H1 (cell line): ENCODE measurements around the gene GNB1. TPM values are rescaled to one million over a fixed set of nuclear protein-coding genes. Genes with fewer than 3 reads are reported as not detected.

Experiments used
- CTCF ChIA-PET: fragments of 300-600 bp; sonication (Branson Sonifier 250); formaldehyde crosslinking; loops from one replicate; lab custom pipeline; 2021; ENCODE audit not compliant: partially characterized antibody; lab: Charles Lee
- POLR2A ChIA-PET: fragments of 300-600 bp; sonication (Branson Sonifier 250); formaldehyde crosslinking; loops from one replicate; lab custom pipeline; 2021; ENCODE audit warnings: inconsistent platforms; ENCODE audit not compliant: partially characterized antibody; lab: Charles Lee
- DNase-seq, 2 experiments: peaks; one replicate each; pipeline versions ENCODE4 v3.0.0 to v3.0.0-alpha.2; 2010 to 2022; ENCODE audit warnings: low spot score in 2 of 2, low read depth in 1 of 2, mixed read lengths in 1 of 2
- FAIRE-seq: peaks from 2 replicates; lab custom pipeline; 2011; peaks lifted over from hg19 to GRCh38; lab: Jason Lieb, UNC
- H2AFZ ChIP-seq: 2 replicates; pipeline ENCODE4 v1.8.1; 2012; ENCODE audit warnings: low read length, inconsistent platforms
- H2AK5ac ChIP-seq: 2 replicates; pipeline ENCODE4 v1.6.1; 2013; ENCODE audit warnings: low read depth, low read length
- H2BK120ac ChIP-seq: replicated peaks from 2 replicates; pipeline ENCODE3; 2013; ENCODE audit warnings: low read depth, low read length, inconsistent platforms
- H2BK12ac ChIP-seq: 2 replicates; pipeline ENCODE4 v1.6.1; 2013; ENCODE audit warnings: low read depth, low read length
- H2BK15ac ChIP-seq: 2 replicates; pipeline ENCODE4 v1.6.1; 2013; ENCODE audit warnings: low read length
- H2BK20ac ChIP-seq: 2 replicates; pipeline ENCODE4 v1.6.1; 2013; ENCODE audit warnings: low read length
- H2BK5ac ChIP-seq: 2 replicates; pipeline ENCODE4 v1.6.1; 2013; ENCODE audit warnings: low read depth, low read length
- H3K14ac ChIP-seq: 2 replicates; pipeline ENCODE4 v1.6.1; 2013; ENCODE audit warnings: inconsistent platforms; ENCODE audit not compliant: insufficient read length
- H3K18ac ChIP-seq: 2 replicates; pipeline ENCODE4 v1.6.1; 2013; ENCODE audit warnings: low read length; ENCODE audit errors: extremely low read depth
- H3K23ac ChIP-seq: 2 replicates; pipeline ENCODE4 v1.6.1; 2013; ENCODE audit warnings: inconsistent platforms; ENCODE audit not compliant: insufficient read length
- H3K23me2 ChIP-seq: 2 replicates; pipeline ENCODE4 v1.6.1; 2013; ENCODE audit warnings: low read depth, low read length
- H3K27ac ChIP-seq: 2 replicates; pipeline ENCODE4 v1.6.1; 2011; ENCODE audit warnings: low read depth, low read length, inconsistent platforms
- H3K27me3 ChIP-seq, 4 experiments: replicated peaks in 1 of 4; 1 replicate in 1 of 4; 2 replicates in 3 of 4; pipeline versions ENCODE4 v1.6.1 to v1.8.1; 2011 to 2013; ENCODE audit warnings: low read length in 3 of 4, mild to moderate bottlenecking in 3 of 4, inconsistent platforms in 2 of 4, mixed read lengths in 2 of 4, moderate library complexity in 1 of 4; ENCODE audit not compliant: control insufficient read depth in 3 of 4, insufficient read depth in 3 of 4; ENCODE audit errors: extremely low read depth in 1 of 4
- H3K36me3 ChIP-seq, 4 experiments: 2 replicates each; pipeline versions ENCODE4 v1.6.1 to v1.8.1; 2011 to 2013; ENCODE audit warnings: mild to moderate bottlenecking in 4 of 4, low read length in 3 of 4, moderate library complexity in 2 of 4, control low read depth in 1 of 4, inconsistent platforms in 1 of 4; ENCODE audit not compliant: insufficient read depth in 4 of 4, control insufficient read depth in 2 of 4
- H3K4ac ChIP-seq: replicated peaks from 2 replicates; pipeline ENCODE3; 2013; ENCODE audit warnings: low read length, low read depth, mixed read lengths, inconsistent platforms; ENCODE audit not compliant: insufficient read length
- H3K4me1 ChIP-seq, 4 experiments: replicated peaks in 1 of 4; 1 replicate in 1 of 4; 2 replicates in 3 of 4; pipeline versions ENCODE4 v1.6.1 to v1.8.1; 2011 to 2013; ENCODE audit warnings: low read length in 3 of 4, inconsistent platforms in 2 of 4, mixed read lengths in 1 of 4; ENCODE audit not compliant: insufficient read depth in 4 of 4, control insufficient read depth in 3 of 4
- H3K4me2 ChIP-seq, 2 experiments: 2 replicates each; pipeline versions ENCODE4 v1.6.1 to v1.8.1; 2011 to 2013; ENCODE audit warnings: low read depth in 2 of 2, low read length in 2 of 2, control low read depth in 1 of 2, inconsistent platforms in 1 of 2, mild to moderate bottlenecking in 1 of 2; ENCODE audit not compliant: insufficient read depth in 1 of 2
- H3K4me3 ChIP-seq, 4 experiments: fragments of 200-600, 300-600 bp in 1 of 4; sonication (generic), shearing (Covaris generic), sonication (Bioruptor Twin) in 1 of 4; 2 replicates each; pipeline versions ENCODE4 v1.5.1 to v1.8.1; 2011 to 2016; ENCODE audit warnings: low read length in 4 of 4, low read depth in 3 of 4, control low read depth in 2 of 4, inconsistent platforms in 2 of 4, mild to moderate bottlenecking in 2 of 4, mixed read lengths in 1 of 4, moderate library complexity in 1 of 4; ENCODE audit not compliant: insufficient read depth in 2 of 4; ENCODE audit errors: extremely low read depth in 1 of 4
- H3K56ac ChIP-seq: replicated peaks from 2 replicates; pipeline ENCODE3; 2013; ENCODE audit warnings: low read depth, mild to moderate bottlenecking, mixed read lengths, low read length, inconsistent platforms; ENCODE audit not compliant: insufficient read length
- H3K79me1 ChIP-seq: 2 replicates; pipeline ENCODE4 v1.6.1; 2013; ENCODE audit warnings: low read depth, low read length, control low read depth
- H3K79me2 ChIP-seq, 2 experiments: 2 replicates each; pipeline versions ENCODE4 v1.6.1 to v1.8.1; 2012 to 2013; ENCODE audit warnings: low read length in 2 of 2, mild to moderate bottlenecking in 2 of 2, inconsistent platforms in 1 of 2; ENCODE audit not compliant: insufficient read depth in 2 of 2, control insufficient read depth in 1 of 2
- H3K9ac ChIP-seq, 4 experiments: replicated peaks in 1 of 4; 1 replicate in 1 of 4; 2 replicates in 3 of 4; pipeline versions ENCODE4 v1.6.1 to v1.8.1; 2011 to 2013; ENCODE audit warnings: low read depth in 3 of 4, low read length in 3 of 4, control low read depth in 2 of 4, mild to moderate bottlenecking in 2 of 4, moderate library complexity in 2 of 4, inconsistent platforms in 1 of 4; ENCODE audit errors: extremely low read depth in 1 of 4
- H3K9me3 ChIP-seq, 2 experiments: 2 replicates each; pipeline versions ENCODE4 v1.6.1 to v1.8.1; 2012 to 2013; ENCODE audit warnings: mild to moderate bottlenecking in 2 of 2, moderate library complexity in 2 of 2, control low read depth in 1 of 2, inconsistent platforms in 1 of 2, low read depth in 1 of 2, low read length in 1 of 2, mixed read lengths in 1 of 2; ENCODE audit not compliant: insufficient read depth in 2 of 2
- H4K20me1 ChIP-seq, 2 experiments: replicated peaks in 1 of 2; 2 replicates each; pipeline versions ENCODE3 to v1.8.1; 2011 to 2013; ENCODE audit warnings: inconsistent platforms in 2 of 2, low read length in 2 of 2, mild to moderate bottlenecking in 1 of 2; ENCODE audit not compliant: insufficient read depth in 2 of 2, control insufficient read depth in 1 of 2
- H4K5ac ChIP-seq: 2 replicates; pipeline ENCODE4 v1.6.1; 2013; ENCODE audit warnings: low read length, low read depth, mixed read lengths, inconsistent platforms; ENCODE audit not compliant: insufficient read length
- H4K8ac ChIP-seq: 2 replicates; pipeline ENCODE4 v1.8.0; 2013; ENCODE audit warnings: mild to moderate bottlenecking, moderate library complexity, low read length, inconsistent platforms; ENCODE audit not compliant: insufficient read depth; ENCODE audit errors: extremely low read depth
- H4K91ac ChIP-seq: replicated peaks from 2 replicates; pipeline ENCODE3; 2013; ENCODE audit warnings: low read length, mixed read lengths, inconsistent platforms; ENCODE audit not compliant: insufficient read length
- ASH2L ChIP-seq: fragments of 200-600, 300-600 bp; sonication (generic); IDR thresholded peaks from one replicate; pipeline ENCODE4 v1.7.1; 2017; ENCODE audit warnings: low read length
- CBX5 ChIP-seq: fragments of 300-800, 300-1000 bp; sonication (generic); IDR thresholded peaks from 2 replicates; pipeline ENCODE4 v1.7.1; 2016; ENCODE audit warnings: antibody characterized with exemption, low read length, low read depth
- CEBPB ChIP-seq: IDR thresholded peaks from 2 replicates; pipeline ENCODE4 v1.6.1; 2012; ENCODE audit warnings: low read depth, low read length
- CHD2 ChIP-seq: IDR thresholded peaks from 2 replicates; pipeline ENCODE4 v1.6.1; 2012; ENCODE audit warnings: low read length, improper control_type of control experiment
- CTBP2 ChIP-seq: IDR thresholded peaks from 2 replicates; pipeline ENCODE4 v1.7.0; 2011; ENCODE audit warnings: borderline replicate concordance, mild to moderate bottlenecking, moderate library complexity, mixed read lengths, low read length; ENCODE audit not compliant: insufficient read depth, insufficient read length
- FOSL1 ChIP-seq: IDR thresholded peaks from 2 replicates; pipeline ENCODE4 v1.6.1; 2011; ENCODE audit warnings: mild to moderate bottlenecking, low read depth, low read length, moderate library complexity; ENCODE audit not compliant: insufficient read depth
- NANOG ChIP-seq: IDR thresholded peaks from 2 replicates; pipeline ENCODE4 v1.6.1; 2011; ENCODE audit warnings: low read length, low read depth, mild to moderate bottlenecking, inconsistent platforms; ENCODE audit not compliant: insufficient read depth, poor library complexity, severe bottlenecking
- POLR2AphosphoS5 ChIP-seq: IDR thresholded peaks from 2 replicates; pipeline ENCODE4 v1.6.1; 2011; ENCODE audit warnings: low read depth, low read length
- RAD21 ChIP-seq, 2 experiments: IDR thresholded peaks in 1 of 2; conservative IDR thresholded peaks in 1 of 2; 2 replicates each; pipeline ENCODE4 v1.6.1; 2011; ENCODE audit warnings: low read depth in 2 of 2, low read length in 2 of 2, improper control_type of control experiment in 1 of 2, inconsistent platforms in 1 of 2, mild to moderate bottlenecking in 1 of 2, moderate library complexity in 1 of 2
- RNF2 ChIP-seq: fragments of 200-900, 300-1000 bp; sonication (generic); IDR thresholded peaks from 2 replicates; pipeline ENCODE4 v1.7.1; 2016; ENCODE audit warnings: borderline replicate concordance, low read depth, mild to moderate bottlenecking, antibody characterized with exemption, low read length; ENCODE audit not compliant: poor library complexity, severe bottlenecking; ENCODE audit errors: missing control alignments
- SP1 ChIP-seq: IDR thresholded peaks from 2 replicates; pipeline ENCODE4 v1.6.1; 2011; ENCODE audit warnings: low read depth, low read length
- SUZ12 ChIP-seq: fragments of 200-600 bp; sonication (generic); IDR thresholded peaks from 2 replicates; pipeline ENCODE4 v1.6.1; 2012; ENCODE audit warnings: mild to moderate bottlenecking, inconsistent platforms, low read length, moderate library complexity, mixed read lengths
- TCF12 ChIP-seq: IDR thresholded peaks from 2 replicates; pipeline ENCODE4 v1.6.1; 2011; ENCODE audit warnings: low read depth, mild to moderate bottlenecking, low read length
- TEAD4 ChIP-seq: IDR thresholded peaks from 2 replicates; pipeline ENCODE4 v1.6.1; 2012; ENCODE audit warnings: low read depth, low read length, inconsistent platforms, mixed read lengths
- WGBS, 2 experiments: shearing (Covaris generic) in 1 of 2; methylation state at CpG; one replicate each; pipeline versions ENCODE4 v1.1.6 to v1.1.7; 2013 to 2015; ENCODE audit warnings: low lambda C conversion rate in 2 of 2, mixed read lengths in 2 of 2, inconsistent platforms in 1 of 2, low coverage in 1 of 2, missing lambda C conversion rate in 1 of 2; ENCODE audit not compliant: insufficient replicate concordance in 2 of 2, insufficient coverage in 1 of 2, insufficient read length in 1 of 2; ENCODE audit errors: extremely low coverage in 1 of 2, missing lambda C conversion rate in 1 of 2; 5-methylcytosine and 5-hydroxymethylcytosine counted together
- polyA plus RNA-seq, 7 experiments: library from polyadenylated mRNA; depleted of rRNA in 3 of 7; stranded (reverse) in 5 of 7; unstranded in 2 of 7; fragments of >200 nt in 5 of 7; fragments of 200-250 nt in 2 of 7; gene quantifications; 1 replicate in 5 of 7; 2 replicates in 1 of 7; 4 replicates in 1 of 7; pipeline versions ENCODE4 v1.2.1 to v1.2.3, GENCODE V29; 2011 to 2013; ENCODE audit warnings: missing spikeins in 2 of 7, mixed read lengths in 2 of 7
- total RNA-seq: library from RNA; stranded (reverse); fragmentation: NEBNext Ultra II Directional; extraction: Animal tissue kit (Norgen Biotek cat#: 25700); gene quantifications from 2 replicates; pipeline ENCODE4 v1.2.1, GENCODE V29; 2021

The GNB1 gene
- total and polyA plus RNA-seq, 2 of the 8 experiments (the other 6 are each of a cell fraction or from before 2014, with no cell fraction given): 343 to 382 TPM

GRCh38 chr1:1893997-1894353 lies 3.1 kb upstream of the GNB1 start:
- Histone ChIP-seq H3K9me3 (no peaks in the 10 kb centered on the region), H3K79me1 (no peaks in the 10 kb centered on the region; the same call in 1 of the 2 replicates), H3K23me2 (peaks cover 5% of the 10 kb centered on the region; the same call in 1 of the 2 replicates), H3K4me3 (no peak overlapping the region), H3K27me3 (no peaks in the 10 kb centered on the region; a peak in 3 of 7 replicates), H3K36me3 (no peaks in the 10 kb centered on the region), H2BK12ac (no peak overlapping the region), H3K23ac (no peak overlapping the region), H2BK5ac (no peak overlapping the region), H3K79me2 (peaks cover 11 to 12% of the 10 kb centered on the region in 2 experiments), H4K20me1 (peaks cover 0 to 9% of the 10 kb centered on the region in 2 experiments), H3K27ac (no peak overlapping the region), H3K56ac (no peak overlapping the region), H2BK15ac (no peak overlapping the region), H4K8ac (no peak overlapping the region), H3K4me2 (no peak overlapping the region), H4K5ac (no peak overlapping the region), H2AFZ (no peak overlapping the region), H3K9ac (no peak overlapping the region), H2AK5ac (no peak overlapping the region), H4K91ac (no peak overlapping the region), H3K4me1 (peaks cover 0 to 22% (median 14%) of the 10 kb centered on the region in 4 experiments; a peak in 6 of 7 replicates), H2BK20ac (no peak overlapping the region), H3K18ac (no peak overlapping the region), H3K14ac (no peak overlapping the region), H2BK120ac (no peak overlapping the region), H3K4ac (no peak overlapping the region)
- 94% methylated on average over 2 of the region's 2 CpGs; no CpG with 5 or more reads in 1 of the 2 experiments for WGBS, 2 experiments
- ChIA-PET POLR2A (interaction anchor here (1.7 kb wide), 1 partner anchor 18 kb away, joined by 4 read pairs; no protein-coding TSS in a partner anchor), CTCF (interaction anchor here (0.5 to 7.0 kb wide), 5 partner anchors 8 to 20 kb away, joined by 3 to 64 read pairs (median 5); no protein-coding TSS in a partner anchor)
- DNase-seq (no peak), FAIRE-seq (no peak)
- TF ChIP-seq TEAD4 (no peak), CTBP2 (no peak), FOSL1 (no peak), CBX5 (no peak), RNF2 (no peak), NANOG (no peak), CEBPB (no peak), POLR2AphosphoS5 (no peak), RAD21 (IDR thresholded peaks at IDR 0.05 in 1 of 2, conservative IDR thresholded peaks at IDR 0.05 in 1 of 2; ENCODE audit: low read depth in 2 of 2, low read length in 2 of 2) (no peak), CHD2 (no peak), SUZ12 (no peak), TCF12 (no peak), ASH2L (no peak), SP1 (no peak)
